ENCODE data around the gene RASL10B.
"Not testable (repeated sequence)": the region's sequence is repeated elsewhere in the genome, so short reads cannot be mapped to it uniquely, and the experiment has no call there.

The RASL10B gene

GRCh38 chr17:35731239-35731916, at the start of gene RASL10B:
Gene RASL10B, plus strand, starts transcription at chr17:35731639. Its CDS starts 3,546 bp downstream, at chr17:35735185.
- DNase-seq (ENCODE audit: low read depth) = peak; percentile 64

GRCh38 chr17:35683591-35683990, 47.8 kb upstream of the RASL10B start:
- DNase-seq (ENCODE audit: low read depth) = no peak

GRCh38 chr17:35684055-35684802, 47.2 kb upstream of the RASL10B start:
- peak; percentile 8 for DNase-seq (ENCODE audit: low read depth)

GRCh38 chr17:35692512-35693210, 38.8 kb upstream of the RASL10B start:
- no peak for DNase-seq (ENCODE audit: low read depth)

GRCh38 chr17:35693662-35694061, 37.8 kb upstream of the RASL10B start:
- DNase-seq (ENCODE audit: low read depth) = no peak

- DNase-seq (ENCODE audit: low read depth) = no peak
Observed at GRCh38 chr17:35694906-35695305, 36.5 kb upstream of the RASL10B start.

- no peak for DNase-seq (ENCODE audit: low read depth)
Observed at GRCh38 chr17:35695613-35696012, 35.8 kb upstream of the RASL10B start.

GRCh38 chr17:35698800-35699199, 32.6 kb upstream of the RASL10B start:
- no peak for DNase-seq (ENCODE audit: low read depth)

GRCh38 chr17:35700150-35700549, 31.3 kb upstream of the RASL10B start:
- DNase-seq (ENCODE audit: low read depth) = peak; percentile 56

- DNase-seq (ENCODE audit: low read depth) = no peak
Observed at GRCh38 chr17:35701491-35701890, 29.9 kb upstream of the RASL10B start.

GRCh38 chr17:35703308-35703707, 28.1 kb upstream of the RASL10B start:
- not testable (repeated sequence) for DNase-seq (ENCODE audit: low read depth)

- no peak for DNase-seq (ENCODE audit: low read depth)
Observed at GRCh38 chr17:35705230-35705629, 26.2 kb upstream of the RASL10B start.

- no peak for DNase-seq (ENCODE audit: low read depth)
Observed at GRCh38 chr17:35705705-35706104, 25.7 kb upstream of the RASL10B start.

GRCh38 chr17:35708149-35708548, 23.3 kb upstream of the RASL10B start:
- no peak for DNase-seq (ENCODE audit: low read depth)

GRCh38 chr17:35708951-35709350, 22.5 kb upstream of the RASL10B start:
- DNase-seq (ENCODE audit: low read depth) = no peak

GRCh38 chr17:35709874-35710273, 21.6 kb upstream of the RASL10B start:
- DNase-seq (ENCODE audit: low read depth) = no peak

- DNase-seq (ENCODE audit: low read depth) = no peak
Observed at GRCh38 chr17:35710950-35711349, 20.5 kb upstream of the RASL10B start.

- DNase-seq (ENCODE audit: low read depth) = peak; percentile 96
Observed at GRCh38 chr17:35713069-35713728, 18.2 kb upstream of the RASL10B start.

GRCh38 chr17:35714988-35715387, 16.5 kb upstream of the RASL10B start:
- no peak for DNase-seq (ENCODE audit: low read depth)

GRCh38 chr17:35715416-35715815, 16.0 kb upstream of the RASL10B start:
- DNase-seq (ENCODE audit: low read depth) = no peak

- DNase-seq (ENCODE audit: low read depth) = no peak
Observed at GRCh38 chr17:35716173-35716572, 15.3 kb upstream of the RASL10B start.

GRCh38 chr17:35716897-35717465, 14.5 kb upstream of the RASL10B start:
- DNase-seq (ENCODE audit: low read depth) = no peak
